Activated CD4-positive, CD25-positive, alpha-beta regulatory T cell treated with anti-CD3 and anti-CD28 coated beads, Interleukin-2, amount 50 U/mL, for 72 hours (primary cell): ENCODE measurements around the gene RNF133.
"Not testable (repeated sequence)": the region's sequence is repeated elsewhere in the genome, so short reads cannot be mapped to it uniquely, and the experiment has no call there.

Experiments
- DNase-seq: peaks from one replicate; pipeline ENCODE4 v3.0.0; 2021

RNF133 gene

DNA sequence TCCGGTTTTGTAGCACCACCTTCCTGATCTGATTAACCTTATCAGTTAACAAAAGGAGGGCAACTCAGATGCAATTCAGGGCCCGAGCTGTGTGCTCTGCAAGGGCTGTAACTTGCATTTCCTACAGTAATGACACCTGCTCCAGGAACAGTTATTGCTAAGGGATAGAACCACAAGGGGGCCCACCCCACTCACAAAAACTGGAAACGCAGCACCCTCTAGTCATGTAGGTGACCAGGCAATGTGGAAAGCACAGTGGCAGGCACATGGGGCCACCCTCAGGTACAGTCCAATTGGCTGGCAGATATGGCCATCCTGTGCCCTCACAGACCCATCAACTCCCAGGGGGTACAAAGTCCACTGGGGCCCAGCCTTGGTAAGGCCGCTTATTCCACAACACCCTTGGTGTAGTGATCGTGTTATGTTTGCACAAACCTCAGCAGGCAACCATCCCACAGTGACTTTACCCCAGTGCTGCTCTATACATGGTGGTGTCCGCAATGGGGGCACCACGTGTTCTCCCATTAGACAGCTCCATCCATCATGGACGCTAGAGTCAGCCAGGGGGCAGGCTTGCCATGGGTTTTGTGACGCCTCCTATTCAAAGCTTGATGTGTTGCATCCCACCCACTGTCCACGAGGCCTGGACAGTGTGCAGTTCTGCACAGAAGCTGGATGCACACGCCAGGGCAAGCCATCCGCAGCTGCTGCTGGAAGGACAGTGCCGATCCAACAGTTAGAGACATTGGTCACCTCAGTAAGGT, 9.4 kb downstream of the RNF133 start:
- no peak for DNase-seq

DNA sequence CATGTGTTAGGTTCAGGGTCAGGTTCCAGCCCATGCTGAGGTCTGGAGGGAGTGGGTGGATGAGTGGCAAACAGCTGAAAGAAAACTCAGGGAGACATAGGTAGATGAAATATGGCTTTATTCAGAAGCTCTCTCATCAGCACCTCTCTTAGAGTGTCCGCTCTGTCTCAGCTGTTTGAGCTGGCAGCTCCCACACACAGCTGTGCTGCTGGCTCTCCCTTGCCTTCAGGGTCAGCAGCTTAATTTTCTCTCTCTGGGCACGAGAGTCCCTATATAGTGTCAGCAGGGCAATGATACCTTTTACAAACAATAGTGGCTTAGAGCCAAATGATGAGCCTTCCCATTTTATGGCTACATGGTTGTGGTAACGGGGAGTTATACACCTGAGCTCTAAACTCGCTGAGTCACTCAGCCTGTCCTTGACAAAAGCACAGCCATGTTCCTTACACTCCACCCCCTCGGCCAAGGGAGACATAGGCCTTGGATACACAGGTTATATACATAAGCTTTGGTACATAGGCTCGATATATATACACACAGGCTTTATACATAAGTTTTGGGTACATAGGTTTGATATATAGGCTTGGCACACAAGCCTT, 10.4 kb downstream of the RNF133 start:
- DNase-seq = no peak

DNA sequence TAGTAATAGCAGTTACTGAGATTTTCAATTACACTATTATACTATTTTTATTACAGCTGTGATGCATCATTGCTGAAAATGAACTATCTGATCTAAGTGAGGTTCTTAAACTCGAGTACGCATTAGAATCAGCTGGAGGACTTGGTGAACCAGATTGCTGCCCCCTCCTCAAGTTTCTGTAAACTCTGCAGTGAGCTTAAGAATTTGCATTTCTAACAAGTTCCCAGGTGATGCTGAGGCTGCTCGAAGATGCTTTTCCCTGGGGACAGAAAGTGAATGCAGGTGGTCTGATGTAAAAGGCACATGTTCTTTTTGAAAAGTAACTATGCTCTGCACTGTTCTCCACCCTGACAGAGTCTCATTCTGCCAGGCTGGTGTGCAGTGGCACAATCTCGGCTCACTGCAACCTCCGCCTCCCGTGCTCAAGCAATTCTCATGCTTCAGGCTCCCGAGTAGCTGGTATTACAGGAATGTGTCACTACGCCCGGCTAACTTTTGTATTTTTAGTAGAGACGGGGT, 12.5 kb downstream of the RNF133 start:
- DNase-seq = no peak

DNA sequence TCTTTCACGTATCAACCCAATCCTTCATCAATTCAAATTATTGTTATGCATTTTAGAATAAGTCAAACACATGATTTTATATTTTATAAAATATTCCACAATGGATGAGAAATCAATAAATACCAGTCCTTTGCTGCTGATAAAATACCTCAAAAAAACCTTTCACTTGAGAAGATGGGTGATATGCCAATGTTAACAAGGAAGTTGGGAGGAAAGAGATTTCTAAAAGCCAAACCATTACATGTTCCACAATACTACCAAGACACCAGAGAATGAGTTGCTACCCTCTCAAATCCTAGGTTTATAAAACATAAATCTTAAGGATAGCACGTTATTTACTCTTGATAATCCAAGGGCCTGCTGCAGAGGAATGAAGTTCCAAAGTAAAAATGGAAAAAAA, 14.4 kb downstream of the RNF133 start:
- no peak for DNase-seq

DNA sequence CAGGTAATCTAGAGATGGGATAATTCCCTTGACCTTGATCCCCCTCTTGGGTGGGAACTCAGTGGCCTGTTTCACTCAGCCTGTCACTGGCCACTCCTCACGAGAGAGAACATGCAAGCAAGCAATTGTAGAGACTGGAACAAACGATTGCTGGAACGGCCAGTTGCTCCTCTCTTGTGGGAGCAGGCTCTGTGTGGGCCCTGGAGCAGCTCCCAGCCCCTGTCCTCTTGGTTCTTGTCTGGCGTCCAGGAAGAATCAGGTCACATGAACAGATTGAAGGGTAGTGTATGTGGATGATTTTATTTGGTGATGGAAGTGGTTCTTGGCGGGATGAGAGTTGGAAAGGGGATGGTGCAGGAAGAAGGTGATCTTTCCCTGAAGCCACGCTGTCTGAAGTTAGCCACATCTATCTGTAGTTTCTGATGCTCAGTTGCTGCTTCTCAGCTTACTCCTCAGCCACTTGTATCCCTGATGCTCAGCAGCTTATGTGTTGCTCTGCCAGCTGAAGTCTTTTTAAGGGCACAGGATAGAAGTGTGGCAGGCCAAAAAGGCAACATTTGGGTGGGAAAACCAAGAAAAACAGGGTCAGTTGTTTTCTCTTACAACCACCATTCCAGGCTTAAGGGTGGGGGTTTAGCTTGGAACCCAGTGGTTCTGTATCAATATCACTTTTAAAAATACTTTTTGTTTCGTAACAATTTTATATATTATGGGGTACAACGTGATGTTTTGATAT, 15.9 kb downstream of the RNF133 start:
- DNase-seq = no peak

DNA sequence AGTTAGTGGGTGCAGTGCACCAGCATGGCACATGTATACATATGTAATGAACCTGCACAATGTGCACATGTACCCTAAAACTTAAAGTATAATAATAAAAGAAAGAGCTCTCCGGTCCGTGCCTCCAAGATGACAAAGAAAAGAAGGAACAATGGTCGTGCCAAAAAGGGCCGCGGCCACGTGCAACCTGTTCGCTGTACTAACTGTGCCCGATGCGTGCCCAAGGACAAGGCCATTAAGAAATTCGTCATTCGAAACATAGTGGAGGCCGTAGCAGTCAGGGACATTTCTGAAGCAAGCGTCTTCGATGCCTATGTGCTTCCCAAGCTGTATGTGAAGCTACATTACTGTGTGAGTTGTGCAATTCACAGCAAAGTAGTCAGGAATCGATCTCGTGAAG, 17.7 kb downstream of the RNF133 start:
- DNase-seq = not testable (repeated sequence)

DNA sequence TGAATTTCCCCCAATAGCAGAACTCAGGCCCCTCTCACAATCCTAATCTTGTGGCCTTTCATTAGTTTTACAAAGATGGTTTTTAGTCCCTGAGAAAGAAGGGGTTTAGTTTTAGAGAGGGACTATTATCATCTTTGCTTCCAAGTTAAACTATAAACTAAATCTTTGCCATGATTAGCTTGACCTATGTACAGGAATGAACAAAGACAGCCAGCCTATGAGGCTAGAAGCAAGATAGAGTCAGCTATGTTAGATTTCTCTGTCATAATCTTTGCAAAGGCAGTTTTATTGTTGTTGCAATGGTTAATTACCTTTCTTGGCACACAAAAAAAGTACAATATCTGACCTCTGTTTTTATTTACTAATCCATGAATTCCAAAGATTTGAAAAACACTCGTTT, 19.1 kb downstream of the RNF133 start:
- no peak for DNase-seq

DNA sequence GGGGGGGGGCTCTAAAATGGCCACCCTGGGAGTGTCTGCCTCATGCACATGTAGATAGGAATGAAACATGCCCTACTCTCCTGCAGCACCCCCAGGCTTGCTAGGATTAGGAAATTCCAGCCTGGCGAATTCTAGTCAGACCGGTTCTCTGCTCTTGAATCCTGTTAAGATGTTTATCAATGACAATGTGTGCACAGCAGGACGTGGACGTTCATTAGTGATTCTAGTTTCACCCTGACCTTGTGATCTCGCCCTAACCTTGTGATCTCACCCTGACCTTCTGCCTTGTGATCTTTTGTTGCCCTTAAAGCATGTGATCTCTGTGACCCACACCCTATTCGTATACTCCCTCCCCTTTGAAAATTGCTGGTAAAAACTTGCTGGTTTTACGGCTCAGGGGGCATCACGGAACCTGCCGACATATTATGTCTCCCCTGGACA, 19.6 kb downstream of the RNF133 start:
- not testable (repeated sequence) for DNase-seq

DNA sequence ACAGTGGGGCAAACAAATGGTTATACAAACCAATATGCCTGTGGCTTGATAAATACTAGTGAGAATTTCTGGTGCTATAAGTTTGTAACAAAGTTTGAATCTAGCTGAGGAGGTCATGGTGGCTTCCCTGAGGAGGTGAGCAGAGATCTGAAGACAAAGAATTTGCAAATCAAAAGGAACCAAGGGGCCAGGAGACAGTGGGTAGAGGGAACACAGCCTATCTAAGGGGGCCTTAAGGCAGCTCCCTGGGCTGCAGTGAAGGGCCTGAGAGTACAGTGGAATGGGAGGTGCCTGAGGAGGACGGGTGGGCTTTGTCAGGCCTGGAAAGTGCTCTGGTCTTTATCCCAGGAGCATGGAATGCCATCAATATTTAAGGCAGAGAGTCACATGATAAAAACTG, 21.8 kb downstream of the RNF133 start:
- DNase-seq = no peak

DNA sequence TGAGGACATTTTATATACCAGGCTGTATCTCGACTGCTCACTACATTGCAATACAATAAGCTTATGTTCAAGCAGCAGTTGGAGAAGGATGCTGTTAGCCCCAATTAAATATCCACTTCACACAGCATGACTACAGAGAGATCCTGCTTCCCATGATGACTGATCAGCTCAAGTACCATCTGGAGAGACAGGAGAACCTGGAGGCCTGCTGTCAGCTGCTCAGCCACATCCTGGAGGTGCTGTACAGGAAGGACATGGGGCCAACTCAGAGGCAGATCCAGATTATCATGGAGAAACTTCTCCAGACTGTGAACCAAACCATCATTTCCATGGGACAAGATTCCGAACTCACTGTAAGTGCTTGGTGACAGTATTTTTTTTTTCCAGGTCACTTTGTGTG, 22.5 kb downstream of the RNF133 start:
- no peak for DNase-seq

DNA sequence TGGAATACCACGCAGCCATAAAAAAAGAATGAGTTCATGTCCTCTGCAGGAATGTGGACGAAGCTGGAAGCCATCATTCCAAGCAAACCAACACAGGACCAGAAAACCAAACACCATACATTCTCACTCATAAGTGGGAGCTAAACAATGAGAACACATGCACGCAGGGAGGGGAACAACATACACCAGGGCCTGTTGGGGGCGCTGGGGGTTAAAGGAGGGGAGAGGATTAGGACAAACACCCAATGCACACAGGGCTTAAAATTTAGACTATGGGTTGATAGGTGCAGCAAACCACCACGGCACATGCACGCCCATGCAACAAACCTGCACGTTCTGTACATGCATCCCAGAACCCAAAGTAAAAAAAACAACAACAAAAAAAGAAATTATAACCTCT, 23.3 kb downstream of the RNF133 start:
- no peak for DNase-seq

DNA sequence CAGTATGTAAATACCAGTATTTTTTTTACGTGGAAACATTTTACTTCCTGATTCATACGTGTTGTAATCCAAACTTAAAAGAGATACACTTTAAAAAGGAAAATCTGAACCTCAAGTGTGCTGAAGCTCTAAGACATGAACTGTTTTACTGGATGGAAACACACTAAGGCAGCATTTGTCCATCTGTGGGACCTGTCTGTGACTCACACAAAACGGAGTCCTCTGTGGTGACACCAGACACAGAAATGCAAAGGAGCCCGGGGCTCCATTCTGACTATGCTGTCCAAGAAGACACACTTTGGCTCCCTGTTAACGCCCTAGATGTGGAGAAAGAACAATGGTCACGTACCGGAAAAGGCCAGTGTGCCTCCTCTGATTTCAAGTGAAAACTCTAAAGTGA, 23.9 kb downstream of the RNF133 start:
- DNase-seq = no peak

DNA sequence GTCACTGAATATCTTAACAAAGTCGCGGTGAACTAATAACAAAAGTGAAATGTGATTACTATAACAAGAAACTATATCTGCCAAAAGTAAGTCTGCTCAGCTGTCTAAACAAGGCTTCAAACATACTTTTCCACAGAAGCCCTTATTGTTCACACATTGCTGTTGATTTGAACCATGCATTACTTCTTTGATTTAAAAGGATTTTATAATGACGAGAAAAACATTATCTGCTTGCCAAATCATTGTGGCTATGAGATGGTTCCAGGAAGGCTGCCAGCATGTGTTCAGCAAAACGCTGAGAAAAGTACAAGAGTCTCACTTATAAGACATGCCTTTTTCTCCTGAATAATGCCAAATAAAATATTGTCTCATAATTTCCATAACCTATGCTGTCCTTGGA, 24.4 kb downstream of the RNF133 start:
- DNase-seq = no peak

DNA sequence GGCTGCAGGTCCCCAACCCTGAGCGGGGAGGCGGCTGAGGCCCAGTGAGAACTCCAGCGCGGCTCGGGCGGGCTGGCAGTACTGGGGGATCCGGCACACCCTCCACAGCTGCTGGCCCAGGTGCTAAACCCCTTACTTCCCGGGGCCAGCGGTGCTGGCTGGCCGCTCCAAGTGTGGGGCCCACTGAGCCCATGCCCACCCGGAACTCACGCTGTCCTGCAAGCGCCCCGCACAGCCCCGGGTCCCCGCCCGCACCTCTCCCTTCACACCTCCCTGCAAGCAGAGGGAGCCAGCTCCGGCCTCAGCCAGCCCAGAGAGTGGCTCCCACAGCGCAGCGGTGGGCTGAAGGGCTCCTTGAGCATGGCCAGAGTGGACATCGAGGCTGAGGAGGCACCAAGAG, 25.0 kb downstream of the RNF133 start:
- no peak for DNase-seq

DNA sequence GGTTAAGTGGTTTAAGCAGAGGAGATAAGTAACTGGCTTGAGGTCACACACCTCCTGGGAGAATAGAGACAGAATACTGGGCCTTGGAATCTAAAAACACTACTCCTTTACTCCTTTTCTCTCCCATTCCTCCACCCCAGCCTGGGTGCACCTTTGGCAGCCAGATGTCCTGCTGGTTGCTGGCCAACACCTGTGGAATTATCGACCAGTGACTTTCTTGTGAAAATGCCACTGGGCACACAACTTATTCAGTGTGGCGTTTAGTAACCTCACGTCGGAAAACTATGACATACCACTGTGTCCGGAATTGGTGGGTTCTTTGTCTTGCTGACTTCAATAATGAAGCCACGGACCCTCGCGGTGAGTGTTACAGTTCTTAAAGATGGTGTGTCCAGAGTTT, 26.4 kb downstream of the RNF133 start:
- no peak for DNase-seq

DNA sequence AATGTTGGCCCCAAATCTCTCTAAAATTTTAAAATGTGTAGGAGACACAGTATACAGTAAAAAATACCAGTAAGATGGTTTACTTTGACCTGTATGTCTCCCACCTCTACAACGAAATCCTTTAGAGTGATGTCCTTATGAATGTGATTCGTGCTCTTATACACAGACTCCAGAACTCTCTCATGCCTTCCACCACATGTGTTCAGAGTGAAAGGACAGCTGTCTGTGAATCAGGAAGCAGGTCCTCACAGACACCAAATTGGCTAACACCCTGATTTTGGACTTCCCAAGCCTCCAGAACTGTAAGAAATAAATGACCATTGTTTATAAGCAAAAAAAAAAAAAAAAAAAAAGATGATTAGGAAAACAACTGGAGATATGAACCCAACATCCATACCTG, 35.2 kb downstream of the RNF133 start:
- DNase-seq = no peak

DNA sequence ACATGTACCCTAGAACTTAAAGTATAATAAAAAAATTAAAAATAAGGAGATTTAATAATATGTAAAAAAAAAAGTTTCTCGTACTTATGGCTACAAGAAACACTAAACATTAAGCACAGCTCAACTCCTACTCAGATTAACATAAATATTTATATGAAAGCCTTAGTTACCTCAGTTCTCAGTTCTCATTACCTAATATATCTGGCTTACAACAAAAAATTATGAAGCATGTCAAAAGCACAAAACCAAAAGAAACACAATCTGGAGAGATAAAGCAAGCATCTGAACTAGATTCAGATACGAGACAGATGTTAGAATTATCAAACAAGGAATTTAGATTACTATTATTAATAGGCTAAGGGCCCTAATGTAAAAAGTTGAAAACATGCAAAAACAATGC, 40.1 kb downstream of the RNF133 start:
- no peak for DNase-seq

DNA sequence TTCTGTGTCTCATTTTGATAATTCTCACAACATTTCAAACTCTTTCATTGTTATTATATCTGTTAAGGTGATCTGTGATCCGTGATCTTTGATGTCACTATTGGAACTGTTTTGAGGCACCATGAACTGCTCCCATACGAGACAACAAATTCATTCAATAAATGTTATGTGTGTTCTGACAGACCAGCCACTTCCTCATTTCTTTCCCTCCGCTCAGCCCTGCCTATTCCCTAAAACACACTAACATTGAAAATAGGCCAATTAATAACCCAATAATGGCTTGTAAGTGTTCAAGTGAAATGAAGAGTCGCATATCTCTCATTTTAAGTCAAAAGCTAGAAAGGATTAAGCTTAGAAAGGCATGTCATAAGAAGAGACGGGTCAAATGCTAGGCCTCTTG, 45.2 kb downstream of the RNF133 start:
- no peak for DNase-seq

DNA sequence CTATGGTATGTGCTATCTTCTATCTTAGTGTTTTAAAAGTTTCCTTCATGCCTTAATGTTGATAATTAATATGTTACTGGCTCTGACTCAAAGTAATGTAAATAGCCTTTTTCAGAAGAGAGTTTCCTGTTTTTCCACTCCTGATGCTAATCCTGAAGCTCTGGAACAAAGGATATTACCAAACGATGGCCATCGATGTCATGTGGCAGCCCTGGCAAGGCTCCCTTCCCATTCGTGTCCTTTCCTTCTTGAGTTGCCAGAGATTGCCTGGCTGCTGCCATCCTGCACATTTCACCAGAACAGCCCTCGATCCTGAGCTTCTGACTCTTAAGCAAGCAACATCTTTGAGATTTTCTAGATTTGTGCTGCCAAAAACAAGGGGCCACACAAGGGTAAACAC, 46.0 kb downstream of the RNF133 start:
- no peak for DNase-seq

DNA sequence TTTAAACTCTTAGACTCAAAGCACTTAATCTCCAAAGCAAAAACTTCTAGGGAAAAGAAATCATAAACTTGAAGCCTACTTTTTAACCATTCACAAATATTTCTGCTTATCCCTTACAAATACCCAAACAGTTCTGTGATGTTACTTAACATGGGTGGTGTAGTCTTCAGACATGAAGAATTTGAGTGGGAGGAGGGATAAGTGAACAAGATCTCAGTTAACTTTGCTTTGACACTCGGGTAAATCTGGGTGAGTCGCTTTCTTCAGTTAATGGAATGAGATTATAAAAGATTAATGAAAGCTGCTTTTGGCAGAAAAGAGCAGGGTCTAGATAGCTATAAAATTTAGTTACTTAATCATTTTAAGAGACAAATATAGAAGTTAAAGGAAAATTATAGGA, 47.5 kb downstream of the RNF133 start:
- DNase-seq = no peak
